ENCODE results near the gene FCN1. TPM values are rescaled to one million over a fixed set of nuclear protein-coding genes. Genes with fewer than 3 reads are reported as not detected.
A peak's percentile ranks its signal among the peaks of the same experiment; 100 is the strongest.

The FCN1 gene
- polyA plus RNA-seq, 3 donors = 2,884 to 7,680 (median 6,268) TPM

DNA sequence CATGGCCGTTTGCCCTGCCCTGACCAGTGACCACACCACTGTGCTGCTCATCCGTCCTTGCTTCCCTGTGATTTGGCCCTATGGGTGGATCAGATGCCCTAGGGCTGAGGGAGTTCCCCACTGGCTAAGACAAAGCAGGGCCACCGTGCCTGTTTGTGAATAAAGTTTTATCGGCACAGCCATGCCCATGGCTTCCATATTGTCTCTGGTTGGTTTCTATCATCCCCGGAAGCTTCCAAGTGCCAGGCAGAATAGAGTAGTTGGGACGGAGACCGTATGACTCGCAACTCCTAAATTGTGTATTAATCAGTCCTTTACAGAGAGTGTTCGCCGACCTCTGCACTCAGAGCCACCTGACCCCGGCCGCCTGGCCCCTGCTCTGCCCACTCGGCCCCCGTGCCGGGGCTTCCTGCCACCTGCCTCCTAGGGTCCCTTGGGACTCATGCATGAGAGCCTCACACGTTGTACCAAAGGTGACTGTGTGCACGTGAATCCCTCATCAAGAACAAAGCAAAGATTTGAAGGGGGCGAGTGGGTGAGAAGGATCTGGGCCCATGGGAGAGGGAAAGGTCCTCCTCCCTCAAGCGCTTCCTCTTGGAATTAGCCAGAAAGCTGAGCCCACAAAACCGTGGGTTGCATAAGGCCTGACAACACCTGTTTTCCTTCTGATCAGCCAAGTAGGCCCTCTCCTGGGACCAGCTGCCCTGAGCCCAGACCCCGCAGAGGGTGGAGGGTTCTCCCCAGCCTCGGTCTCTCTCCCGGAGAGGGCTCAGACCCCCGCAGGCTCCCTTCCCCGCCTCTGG, 48.8 kb downstream of the FCN1 start:
- no peak overlapping the region for H2AFZ ChIP-seq (ENCODE audit: insufficient read depth, low read depth, low read length, poor library complexity, severe bottlenecking)
- no peak for TF ChIP-seq CTCF (IDR thresholded peaks at IDR 0.05)
- 95% methylated on average over 23 of the region's 25 CpGs for WGBS (ENCODE audit: insufficient coverage)

DNA sequence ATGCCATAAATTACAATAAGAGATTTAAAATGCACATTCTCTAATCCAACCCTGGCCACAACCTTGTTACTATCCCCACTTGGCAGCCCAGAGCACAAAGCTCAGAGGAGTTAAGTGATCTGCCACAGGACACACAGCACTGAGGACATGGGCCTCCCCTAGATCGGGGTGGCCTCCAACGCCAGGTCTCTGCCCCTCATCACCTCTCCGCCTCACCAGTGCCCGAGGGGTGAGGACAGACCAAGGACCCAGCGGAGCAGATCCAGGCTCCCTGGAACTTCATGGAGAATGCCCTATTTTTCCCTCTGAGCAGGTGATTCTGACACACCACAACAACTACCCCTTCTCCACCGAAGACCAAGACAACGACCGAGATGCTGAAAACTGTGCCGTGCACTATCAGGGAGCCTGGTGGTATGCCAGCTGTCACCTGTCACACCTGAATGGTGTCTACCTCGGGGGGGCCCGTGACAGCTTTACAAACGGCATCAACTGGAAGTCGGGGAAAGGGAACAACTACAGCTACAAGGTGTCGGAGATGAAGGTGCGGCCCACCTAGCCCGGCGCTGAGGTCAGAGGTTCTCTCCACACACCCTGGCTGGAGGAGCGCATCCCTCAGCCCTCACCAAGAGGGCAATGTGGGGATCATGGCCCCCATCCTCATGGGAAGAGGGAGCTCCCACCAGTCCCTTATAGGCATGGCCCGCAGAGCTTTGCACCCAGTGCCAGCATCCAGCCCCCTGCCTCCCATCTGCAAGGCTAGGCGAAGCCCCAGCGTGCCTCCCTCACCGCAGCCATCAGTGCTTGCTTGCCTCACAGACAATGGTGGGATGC, 49.6 kb downstream of the FCN1 start:
- TF ChIP-seq CTCF (IDR thresholded peaks at IDR 0.05) = no peak
- peaks cover 11 to 17% (median 14%) of the 10 kb centered on the region in 3 donors for H3K27me3 Mint-ChIP-seq (ENCODE audit: low read depth in 3 of 3)
- H3K9me3 Mint-ChIP-seq = peaks cover 4 to 18% (median 9%) of the 10 kb centered on the region in 7 donors
- Histone ChIP-seq H2AFZ (ENCODE audit: insufficient read depth, low read depth, low read length, poor library complexity, severe bottlenecking) (no peak overlapping the region), H3K36me3 (replicated peaks in 1 of 2; ENCODE audit: control insufficient read depth in 1 of 2, insufficient read depth in 2 of 2, low read length in 2 of 2) (no peaks in the 10 kb centered on the region), H3K4me3 (replicated peaks in 1 of 3; ENCODE audit: low read depth in 2 of 3, low read length in 3 of 3) (no peak overlapping the region), H3K9ac (ENCODE audit: insufficient read depth, low read length, poor library complexity, severe bottlenecking) (no peak overlapping the region), H3K4me1 (ENCODE audit: control insufficient read depth in 1 of 2, insufficient read depth in 2 of 2, low read length in 2 of 2) (no peaks in the 10 kb centered on the region), H4K20me1 (ENCODE audit: insufficient read depth, low read length) (no peaks in the 10 kb centered on the region), H3K79me2 (ENCODE audit: insufficient read depth, low read length) (no peaks in the 10 kb centered on the region), H3K4me2 (replicated peaks; ENCODE audit: extremely low read depth, low read length, poor library complexity, severe bottlenecking) (no peak overlapping the region), H3K9me3 (replicated peaks in 1 of 2; ENCODE audit: control insufficient read depth in 1 of 2, insufficient read depth in 1 of 2, low read length in 2 of 2) (peaks cover 0 to 10% of the 10 kb centered on the region in 2 donors), H3K27me3 (ENCODE audit: control insufficient read depth in 2 of 2, insufficient read depth in 2 of 2, low read length in 2 of 2) (peaks cover 0 to 3% of the 10 kb centered on the region in 2 donors), H3K27ac (ENCODE audit: low read depth in 1 of 2, low read length in 2 of 2) (no peak overlapping the region)
- no peaks in the 10 kb centered on the region for H3K4me1 Mint-ChIP-seq
- H3K27ac Mint-ChIP-seq = peak overlapping the region in 2 of 7 donors; percentile 48 to 58
- intact Hi-C loops (cut with micrococcal nuclease) = no loop called here
- WGBS (ENCODE audit: insufficient coverage) = 98% methylated on average over 22 of the region's 22 CpGs
- no peaks in the 10 kb centered on the region for H3K36me3 Mint-ChIP-seq
- no peak for DNase-seq
- no peak overlapping the region for H3K4me3 Mint-ChIP-seq

More for the DNA sequence above, 48.8 kb downstream of the FCN1 start:
- Histone ChIP-seq H3K9me3 (replicated peaks in 1 of 2; ENCODE audit: control insufficient read depth in 1 of 2, insufficient read depth in 1 of 2, low read length in 2 of 2) (peaks cover 0 to 14% of the 10 kb centered on the region in 2 donors), H3K36me3 (replicated peaks in 1 of 2; ENCODE audit: control insufficient read depth in 1 of 2, insufficient read depth in 2 of 2, low read length in 2 of 2) (no peaks in the 10 kb centered on the region), H3K27me3 (ENCODE audit: control insufficient read depth in 2 of 2, insufficient read depth in 2 of 2, low read length in 2 of 2) (peaks cover 0 to 3% of the 10 kb centered on the region in 2 donors), H3K4me2 (replicated peaks; ENCODE audit: extremely low read depth, low read length, poor library complexity, severe bottlenecking) (no peak overlapping the region), H3K4me3 (replicated peaks in 1 of 3; ENCODE audit: low read depth in 2 of 3, low read length in 3 of 3) (no peak overlapping the region), H3K27ac (ENCODE audit: low read depth in 1 of 2, low read length in 2 of 2) (no peak overlapping the region), H3K4me1 (ENCODE audit: control insufficient read depth in 1 of 2, insufficient read depth in 2 of 2, low read length in 2 of 2) (no peaks in the 10 kb centered on the region), H3K9ac (ENCODE audit: insufficient read depth, low read length, poor library complexity, severe bottlenecking) (no peak overlapping the region), H4K20me1 (ENCODE audit: insufficient read depth, low read length) (no peaks in the 10 kb centered on the region), H3K79me2 (ENCODE audit: insufficient read depth, low read length) (no peaks in the 10 kb centered on the region)
- Mint-ChIP-seq H3K4me1 (no peaks in the 10 kb centered on the region), H3K36me3 (no peaks in the 10 kb centered on the region), H3K4me3 (no peak overlapping the region), H3K27ac (peak overlapping the region in 1 of 7 donors; percentile 23), H3K27me3 (ENCODE audit: low read depth in 3 of 3) (peaks cover 11 to 18% (median 14%) of the 10 kb centered on the region in 3 donors), H3K9me3 (peaks cover 4 to 25% (median 12%) of the 10 kb centered on the region in 7 donors)
- intact Hi-C loops (cut with micrococcal nuclease) = no loop called here
- no peak for DNase-seq

Data from CD14-positive monocyte (primary cell).